BLaER1 treated with 17β-estradiol and CSF1 and Interleukin-3, amounts not matched to agents 10 nM and 100 nM (cell line): ENCODE results near the gene MACC1.
"Not testable (repeated sequence)": the region's sequence is repeated elsewhere in the genome, so short reads cannot be mapped to it uniquely, and the experiment has no call there.

ENCODE experiments used
- H3K27ac ChIP-seq, 11 experiments: shearing (Covaris generic); formaldehyde crosslinking; 2 replicates each; pipeline ENCODE4 v1.8.1; 2022
- H3K27me3 ChIP-seq, 11 experiments: shearing (Covaris generic); formaldehyde crosslinking; 2 replicates each; pipeline ENCODE4 v1.8.1; 2022
- H3K36me3 ChIP-seq, 11 experiments: shearing (Covaris generic); formaldehyde crosslinking; 2 replicates each; pipeline ENCODE4 v1.8.1; 2022
- H3K4me1 ChIP-seq, 10 experiments: shearing (Covaris generic); formaldehyde crosslinking; 2 replicates each; pipeline ENCODE4 v1.8.1; 2022
- H3K4me2 ChIP-seq, 11 experiments: shearing (Covaris generic); formaldehyde crosslinking; 2 replicates each; pipeline ENCODE4 v1.8.1; 2022
- H3K4me3 ChIP-seq, 10 experiments: shearing (Covaris generic); formaldehyde crosslinking; 2 replicates each; pipeline ENCODE4 v1.8.1; 2022
- H3K9ac ChIP-seq, 11 experiments: shearing (Covaris generic); formaldehyde crosslinking; 2 replicates each; pipeline ENCODE4 v1.8.1; 2022
- H3K9me3 ChIP-seq, 11 experiments: shearing (Covaris generic); formaldehyde crosslinking; replicated peaks in 1 of 11; 2 replicates each; pipeline ENCODE4 v1.8.1; 2022
- H4K20me1 ChIP-seq, 11 experiments: shearing (Covaris generic); formaldehyde crosslinking; 2 replicates each; pipeline ENCODE4 v1.8.1; 2022
- Cebpa-rat ChIP-seq, 11 experiments: shearing (Covaris generic); IDR thresholded peaks; 2 replicates each; pipeline ENCODE4 v1.8.1; 2022

Gene MACC1

DNA sequence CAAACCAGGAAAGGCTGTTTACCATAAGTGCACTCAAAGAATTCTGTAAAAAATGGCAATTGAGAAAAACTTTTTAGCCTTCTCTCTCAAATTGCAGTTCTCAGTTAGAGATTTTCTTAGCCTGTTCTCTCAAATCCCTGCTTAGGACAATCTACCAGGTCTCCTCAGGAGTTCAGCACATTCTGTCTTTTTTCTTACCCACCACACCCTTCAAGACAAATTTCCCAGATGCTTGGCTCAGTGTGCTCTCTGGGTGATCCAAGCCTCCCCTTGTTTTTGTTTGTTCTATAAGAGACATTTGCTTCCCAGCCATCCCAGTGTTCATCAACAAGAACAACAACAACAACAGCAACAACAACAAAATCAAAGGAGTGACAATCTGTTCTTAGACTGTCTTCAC is 87.3 kb downstream of the MACC1 start:
- Histone ChIP-seq H3K27me3 (no peaks in the 10 kb centered on the region), H3K9ac (no peak overlapping the region), H3K4me2 (no peak overlapping the region), H4K20me1 (no peaks in the 10 kb centered on the region), H3K36me3 (no peaks in the 10 kb centered on the region), H3K4me1 (peaks cover 0 to 6% (median 0%) of the 10 kb centered on the region in 10 experiments; a peak in 2 of 20 replicates), H3K27ac (no peak overlapping the region), H3K4me3 (no peak overlapping the region), H3K9me3 (no peaks in the 10 kb centered on the region)
- TF ChIP-seq Cebpa-rat (IDR thresholded peaks at IDR 0.05) = no peak

DNA sequence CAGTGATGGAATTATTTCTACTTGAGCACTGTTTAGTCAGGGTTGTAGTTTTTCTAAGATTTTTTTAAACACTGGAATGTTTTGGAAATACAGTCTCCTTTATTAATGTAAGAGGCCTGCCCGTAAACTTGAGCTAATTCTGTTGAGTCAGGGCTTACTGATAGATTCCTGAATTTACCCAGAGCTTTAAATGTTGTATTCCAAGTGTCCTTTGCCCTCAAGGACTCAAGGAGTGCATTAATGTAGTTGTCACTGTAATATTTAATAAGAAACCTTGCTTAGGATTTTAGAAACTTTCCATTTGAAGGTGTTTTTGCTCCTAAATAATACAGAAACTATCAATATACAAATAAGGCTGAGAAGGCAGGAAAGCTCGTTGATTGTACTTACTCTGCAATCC is 89.2 kb downstream of the MACC1 start:
- Histone ChIP-seq H3K4me2 (no peak overlapping the region), H3K4me3 (no peak overlapping the region), H3K9me3 (no peaks in the 10 kb centered on the region), H3K27ac (no peak overlapping the region), H3K27me3 (no peaks in the 10 kb centered on the region), H4K20me1 (no peaks in the 10 kb centered on the region), H3K4me1 (peaks cover 0 to 4% (median 0%) of the 10 kb centered on the region in 10 experiments; a peak in 2 of 20 replicates), H3K9ac (no peak overlapping the region), H3K36me3 (no peaks in the 10 kb centered on the region)
- TF ChIP-seq Cebpa-rat (IDR thresholded peaks at IDR 0.05) = no peak

DNA sequence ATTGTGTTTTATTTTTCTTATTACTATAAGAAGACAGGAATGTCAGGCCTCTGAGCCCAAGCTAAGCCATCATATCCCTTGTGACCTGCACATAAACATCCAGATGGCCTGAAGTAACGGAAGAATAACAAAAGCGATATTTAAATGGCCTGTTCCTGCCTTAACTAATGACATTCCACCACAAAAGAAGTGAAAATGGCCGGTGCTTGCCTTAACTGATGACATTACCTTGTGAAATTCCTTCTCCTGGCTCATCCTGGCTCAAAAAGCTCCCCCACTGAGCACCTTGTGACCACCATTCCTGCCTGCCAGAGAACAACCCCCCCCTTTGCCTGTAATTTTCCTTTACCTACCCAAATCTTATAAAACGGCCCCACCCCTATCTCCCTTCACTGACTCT is 91.1 kb downstream of the MACC1 start:
- not testable (repeated sequence) for H3K9me3 ChIP-seq, H3K4me2 ChIP-seq, H3K9ac ChIP-seq, H4K20me1 ChIP-seq, H3K27ac ChIP-seq, H3K4me1 ChIP-seq, H3K27me3 ChIP-seq, H3K36me3 ChIP-seq, H3K4me3 ChIP-seq

DNA sequence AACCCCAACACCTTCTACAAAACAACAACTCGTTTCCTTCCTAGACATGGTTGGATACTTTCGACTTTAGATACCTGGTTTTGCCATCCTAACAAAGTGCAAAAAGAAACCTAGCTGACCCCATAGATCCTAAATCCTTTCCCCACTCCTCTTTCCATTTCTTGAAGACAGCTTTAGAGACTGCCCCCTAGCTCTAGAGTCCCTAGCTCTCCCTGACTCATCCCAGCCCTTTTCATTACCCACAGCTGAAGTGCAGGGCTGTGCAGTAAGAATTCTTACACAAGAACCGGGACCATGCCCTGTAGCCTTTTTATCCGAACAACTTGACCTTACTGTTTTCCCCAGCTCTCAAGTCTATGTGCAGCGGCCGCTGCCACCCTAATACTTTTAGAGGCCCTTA is 93.1 kb downstream of the MACC1 start:
- H3K9me3 ChIP-seq, H3K27ac ChIP-seq, H3K4me2 ChIP-seq, H3K27me3 ChIP-seq, H4K20me1 ChIP-seq, H3K36me3 ChIP-seq, H3K4me1 ChIP-seq, H3K9ac ChIP-seq, H3K4me3 ChIP-seq: not testable (repeated sequence)

DNA sequence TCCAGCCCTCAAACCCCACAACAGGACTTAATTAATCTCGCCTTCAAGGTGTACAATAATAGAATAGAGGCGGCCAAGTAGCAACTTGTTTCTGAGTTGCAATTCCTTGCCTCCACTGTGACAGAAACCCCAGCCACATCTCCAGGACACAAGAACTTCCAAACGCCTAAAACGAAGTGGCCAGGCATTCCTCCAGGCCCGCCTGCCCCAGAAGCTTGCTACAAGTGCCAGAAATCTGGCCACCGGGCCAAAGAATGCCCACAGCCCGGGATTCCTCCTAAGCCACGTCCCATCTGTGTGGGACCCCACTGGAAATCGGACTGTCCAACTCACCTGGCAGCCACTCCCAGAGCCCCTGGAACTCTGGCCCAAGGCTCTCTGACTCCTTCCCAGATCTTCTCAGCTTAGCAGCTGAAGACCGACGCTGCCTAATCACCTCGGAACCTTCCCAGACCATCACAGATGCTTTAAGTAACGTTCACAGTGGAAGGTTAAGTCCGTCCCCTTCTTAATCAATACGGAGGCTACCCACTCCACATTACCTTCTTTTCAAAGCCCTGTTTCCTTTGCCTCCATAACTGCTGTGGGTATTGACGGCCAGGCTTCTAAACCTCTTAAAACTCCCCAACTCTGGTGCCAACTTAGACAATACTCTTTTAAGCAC is 94.4 kb downstream of the MACC1 start:
- H3K9ac ChIP-seq, H3K4me1 ChIP-seq, H3K4me3 ChIP-seq, H4K20me1 ChIP-seq, H3K27ac ChIP-seq, H3K9me3 ChIP-seq, H3K4me2 ChIP-seq, H3K27me3 ChIP-seq, H3K36me3 ChIP-seq: not testable (repeated sequence)

DNA sequence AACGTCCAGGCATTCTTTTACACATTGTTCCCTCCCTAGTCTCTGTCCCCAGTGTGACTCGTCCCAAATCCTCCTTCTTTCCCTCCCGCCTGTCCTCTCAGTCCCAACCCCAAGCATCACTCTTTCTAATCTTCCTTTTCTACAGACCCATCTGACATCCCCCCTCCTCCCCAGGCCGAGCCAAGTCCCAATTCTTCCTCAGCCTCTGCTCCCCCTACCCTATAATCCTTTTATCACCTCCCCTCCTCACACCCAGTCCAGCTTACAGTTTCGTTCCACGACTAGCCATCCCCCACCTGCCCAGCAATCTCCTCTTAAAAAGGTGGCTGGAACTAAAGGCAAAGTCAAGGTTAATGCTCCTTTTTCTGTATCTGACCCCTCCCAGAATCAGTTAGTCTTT is 95.1 kb downstream of the MACC1 start:
- no peak for TF ChIP-seq Cebpa-rat (IDR thresholded peaks at IDR 0.05)
- Histone ChIP-seq H3K36me3 (no peaks in the 10 kb centered on the region), H3K4me2 (no peak overlapping the region), H3K27ac (no peak overlapping the region), H3K4me3 (no peak overlapping the region), H4K20me1 (no peaks in the 10 kb centered on the region), H3K9me3 (no peaks in the 10 kb centered on the region), H3K27me3 (no peaks in the 10 kb centered on the region), H3K9ac (no peak overlapping the region), H3K4me1 (no peaks in the 10 kb centered on the region)

DNA sequence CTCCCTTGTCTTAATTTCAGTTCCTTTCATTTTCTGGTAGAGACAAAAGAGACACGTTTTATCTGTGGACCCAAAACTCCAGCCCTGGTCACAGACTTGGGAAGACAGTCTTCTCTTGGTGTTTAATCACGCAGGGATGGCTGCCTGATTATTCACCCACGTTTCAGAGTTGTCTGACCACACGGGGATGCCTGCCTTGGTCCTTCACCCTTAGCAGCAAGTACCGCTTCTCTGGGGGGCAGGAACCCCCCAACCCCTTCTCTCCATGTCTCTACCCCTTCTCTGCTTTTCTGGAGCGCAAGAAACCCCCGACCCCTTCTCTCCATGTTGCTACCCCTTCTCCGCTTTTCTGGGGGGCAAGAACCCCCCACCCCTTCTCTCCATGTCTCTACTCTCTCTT is 95.8 kb downstream of the MACC1 start:
- H3K36me3 ChIP-seq = no peaks in the 10 kb centered on the region
- H3K9ac ChIP-seq = no peak overlapping the region
- H3K9me3 ChIP-seq = no peaks in the 10 kb centered on the region
- no peaks in the 10 kb centered on the region for H3K4me1 ChIP-seq
- no peaks in the 10 kb centered on the region for H4K20me1 ChIP-seq
- H3K27ac ChIP-seq = no peak overlapping the region
- no peak overlapping the region for H3K4me2 ChIP-seq
- no peak for TF ChIP-seq Cebpa-rat (IDR thresholded peaks at IDR 0.05)
- H3K27me3 ChIP-seq = no peaks in the 10 kb centered on the region
- no peak overlapping the region for H3K4me3 ChIP-seq

DNA sequence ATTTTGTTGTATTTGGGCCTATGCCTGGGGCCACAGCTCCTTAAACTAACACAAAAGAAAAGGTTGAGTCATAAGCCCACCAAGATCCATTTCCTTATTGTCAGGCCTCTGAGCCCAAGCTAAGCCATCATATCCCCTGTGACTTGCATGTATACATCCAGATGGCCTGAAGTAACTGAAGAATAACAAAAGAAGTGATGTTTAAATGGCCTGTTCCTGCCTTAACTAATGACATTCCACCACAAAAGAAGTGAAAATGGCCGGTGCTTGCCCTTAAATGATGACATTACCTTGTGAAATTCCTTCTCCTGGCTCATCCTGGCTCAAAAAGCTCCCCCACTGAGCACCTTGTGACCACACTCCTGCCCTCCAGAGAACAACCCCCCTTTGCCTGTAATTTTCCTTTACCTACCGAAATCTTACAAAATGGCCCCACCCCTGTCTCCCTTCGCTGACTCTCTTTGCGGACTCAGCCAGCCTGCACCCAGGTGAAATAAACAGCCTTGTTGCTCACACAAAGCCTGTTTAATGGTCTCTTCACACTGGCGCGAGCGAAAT is 96.5 kb downstream of the MACC1 start:
- not testable (repeated sequence) for H4K20me1 ChIP-seq, H3K9ac ChIP-seq, H3K27me3 ChIP-seq, H3K36me3 ChIP-seq, H3K9me3 ChIP-seq, H3K27ac ChIP-seq, H3K4me2 ChIP-seq, H3K4me1 ChIP-seq, H3K4me3 ChIP-seq

DNA sequence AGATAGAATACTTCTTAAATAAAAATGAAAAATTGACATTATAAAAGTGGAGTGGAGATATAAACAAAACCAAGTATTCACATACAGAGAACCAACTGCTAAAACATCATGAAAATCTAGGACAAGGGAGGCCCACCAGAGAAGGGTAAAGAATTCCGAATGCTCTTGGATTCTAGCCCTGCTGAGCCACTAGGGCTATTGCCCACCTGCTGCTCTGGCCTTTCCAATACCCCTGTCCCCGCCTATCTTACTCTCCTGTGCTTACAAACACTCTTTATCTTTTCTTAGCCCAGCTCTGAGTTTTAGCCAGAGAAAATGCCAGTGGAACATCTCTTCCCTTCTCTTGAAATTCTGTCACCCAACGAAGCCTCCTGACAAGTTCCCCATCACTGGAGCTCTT is 100.3 kb downstream of the MACC1 start:
- Histone ChIP-seq H3K9me3 (no peaks in the 10 kb centered on the region), H3K9ac (no peak overlapping the region), H4K20me1 (no peaks in the 10 kb centered on the region), H3K4me2 (no peak overlapping the region), H3K27me3 (no peaks in the 10 kb centered on the region), H3K27ac (no peak overlapping the region), H3K4me1 (peaks cover 18 to 32% (median 21%) of the 10 kb centered on the region in 10 experiments), H3K4me3 (no peak overlapping the region), H3K36me3 (no peaks in the 10 kb centered on the region)
- no peak for TF ChIP-seq Cebpa-rat (IDR thresholded peaks at IDR 0.05)

DNA sequence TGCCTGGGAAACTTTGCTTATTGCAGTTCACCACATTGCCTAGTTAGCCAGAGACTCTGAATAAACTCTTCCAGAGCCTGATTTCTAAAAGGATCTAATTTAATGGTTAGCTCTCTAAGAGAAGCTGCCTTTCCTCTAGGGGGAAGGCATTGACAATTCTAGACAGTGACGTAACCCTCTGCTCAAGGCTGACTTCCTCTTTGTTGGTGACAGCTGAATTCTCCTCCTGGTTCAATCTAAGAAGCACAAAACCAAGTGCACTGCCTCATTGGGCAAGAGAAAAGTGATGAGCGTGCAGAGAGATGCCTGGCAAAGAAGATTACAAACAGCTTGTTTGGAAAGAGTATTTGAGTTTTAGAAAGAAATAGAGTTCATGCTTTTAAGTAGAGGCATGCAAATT is 102.7 kb downstream of the MACC1 start:
- peaks cover 18 to 32% (median 21%) of the 10 kb centered on the region in 10 experiments for H3K4me1 ChIP-seq
- H3K4me3 ChIP-seq = no peak overlapping the region
- H3K27me3 ChIP-seq = no peaks in the 10 kb centered on the region
- no peaks in the 10 kb centered on the region for H3K9me3 ChIP-seq
- TF ChIP-seq Cebpa-rat (IDR thresholded peaks at IDR 0.05) = peak in 5 of 11 experiments; percentile 10 to 64 (median 41); a peak in 5 of 22 replicates
- H4K20me1 ChIP-seq = no peaks in the 10 kb centered on the region
- H3K4me2 ChIP-seq = peak overlapping the region; percentile 12 to 68 (median 48); a peak in 19 of 22 replicates
- H3K27ac ChIP-seq = peak overlapping the region in 5 of 11 experiments; percentile 26 to 73 (median 56); a peak in 11 of 22 replicates
- H3K9ac ChIP-seq = peak overlapping the region in 2 of 11 experiments; percentile 27 to 51; a peak in 2 of 22 replicates
- no peaks in the 10 kb centered on the region for H3K36me3 ChIP-seq
